Body of pancreas (tissue), 4 donors: ENCODE data around the gene KPNA6.

ENCODE experiments used
- CTCF ChIP-seq, 7 experiments: fragments of 450-650 bp in 4 of 7; fragments of 200-600 bp in 3 of 7; sonication (generic) in 3 of 7; IDR thresholded peaks; one replicate each; pipeline ENCODE4 v1.5.1; 2016 to 2019; ENCODE audit warnings: antibody characterized with exemption in 7 of 7
- POLR2A ChIP-seq, 3 donors: fragments of 450-650 bp; IDR thresholded peaks; one replicate each; pipeline ENCODE4 v1.6.1; 2016; ENCODE audit warnings: antibody characterized with exemption in 3 of 3, mild to moderate bottlenecking in 2 of 3

- no peak for TF ChIP-seq CTCF (IDR thresholded peaks at IDR 0.05)
- no peak for TF ChIP-seq POLR2A (IDR thresholded peaks at IDR 0.05)
Measured at GRCh38 chr1:32060914-32061313, 46.9 kb upstream of the KPNA6 start.
